ENCODE measurements around the gene ETV4. TPM values are rescaled to one million over a fixed set of nuclear protein-coding genes. Genes with fewer than 3 reads are reported as not detected.
"Not testable (repeated sequence)": the region's sequence is repeated elsewhere in the genome, so short reads cannot be mapped to it uniquely, and the experiment has no call there.

ETV4 gene
- total and polyA plus RNA-seq, 8 donors: 0.58 to 4.4 (median 1.4) TPM; not detected in 2

DNA sequence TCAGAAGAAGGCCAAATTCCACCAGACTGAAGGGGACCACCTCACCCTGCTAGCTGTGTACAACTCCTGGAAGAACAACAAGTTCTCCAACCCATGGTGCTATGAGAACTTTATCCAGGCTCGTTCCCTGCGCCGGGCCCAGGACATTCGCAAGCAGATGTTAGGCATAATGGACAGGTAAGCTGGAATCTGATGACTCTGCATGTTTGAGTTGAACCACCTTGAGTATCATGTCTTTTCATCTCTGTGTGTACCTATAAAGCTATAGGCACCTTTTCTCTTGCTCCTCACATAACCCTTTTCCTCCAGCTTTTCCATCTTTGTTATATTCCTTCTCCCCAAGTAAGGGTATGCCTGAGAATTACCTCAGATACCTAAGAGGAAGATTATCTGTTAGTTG, 24.8 kb downstream of the ETV4 start:
- intact Hi-C loops (cut with DNase I; ENCODE audit: low total_unique reads): no loop called here
- no peak for DNase-seq
- no peak overlapping the region for H3K4me3 ChIP-seq
- TF ChIP-seq POLR2A (IDR thresholded peaks at IDR 0.05) (no peak), POLR2AphosphoS5 (IDR thresholded peaks at IDR 0.05) (no peak), EP300 (IDR thresholded peaks at IDR 0.05) (no peak)
- TF ChIP-seq, protein P1, sequence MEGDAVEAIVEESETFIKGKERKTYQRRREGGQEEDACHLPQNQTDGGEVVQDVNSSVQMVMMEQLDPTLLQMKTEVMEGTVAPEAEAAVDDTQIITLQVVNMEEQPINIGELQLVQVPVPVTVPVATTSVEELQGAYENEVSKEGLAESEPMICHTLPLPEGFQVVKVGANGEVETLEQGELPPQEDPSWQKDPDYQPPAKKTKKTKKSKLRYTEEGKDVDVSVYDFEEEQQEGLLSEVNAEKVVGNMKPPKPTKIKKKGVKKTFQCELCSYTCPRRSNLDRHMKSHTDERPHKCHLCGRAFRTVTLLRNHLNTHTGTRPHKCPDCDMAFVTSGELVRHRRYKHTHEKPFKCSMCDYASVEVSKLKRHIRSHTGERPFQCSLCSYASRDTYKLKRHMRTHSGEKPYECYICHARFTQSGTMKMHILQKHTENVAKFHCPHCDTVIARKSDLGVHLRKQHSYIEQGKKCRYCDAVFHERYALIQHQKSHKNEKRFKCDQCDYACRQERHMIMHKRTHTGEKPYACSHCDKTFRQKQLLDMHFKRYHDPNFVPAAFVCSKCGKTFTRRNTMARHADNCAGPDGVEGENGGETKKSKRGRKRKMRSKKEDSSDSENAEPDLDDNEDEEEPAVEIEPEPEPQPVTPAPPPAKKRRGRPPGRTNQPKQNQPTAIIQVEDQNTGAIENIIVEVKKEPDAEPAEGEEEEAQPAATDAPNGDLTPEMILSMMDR (IDR thresholded peaks at IDR 0.05): no peak
- H3K27ac ChIP-seq: no peak overlapping the region
- 93 to 98% (median 95%) methylated on average over 4 of the region's 4 CpGs for WGBS, 5 donors
- H3K4me1 ChIP-seq: peaks cover 0 to 3% (median 0%) of the 10 kb centered on the region in 4 donors
- no peaks in the 10 kb centered on the region for H3K9me3 ChIP-seq
- H3K36me3 ChIP-seq: peaks cover 68 to 100% (median 100%) of the 10 kb centered on the region in 4 donors
- no peaks in the 10 kb centered on the region for H3K27me3 ChIP-seq

DNA sequence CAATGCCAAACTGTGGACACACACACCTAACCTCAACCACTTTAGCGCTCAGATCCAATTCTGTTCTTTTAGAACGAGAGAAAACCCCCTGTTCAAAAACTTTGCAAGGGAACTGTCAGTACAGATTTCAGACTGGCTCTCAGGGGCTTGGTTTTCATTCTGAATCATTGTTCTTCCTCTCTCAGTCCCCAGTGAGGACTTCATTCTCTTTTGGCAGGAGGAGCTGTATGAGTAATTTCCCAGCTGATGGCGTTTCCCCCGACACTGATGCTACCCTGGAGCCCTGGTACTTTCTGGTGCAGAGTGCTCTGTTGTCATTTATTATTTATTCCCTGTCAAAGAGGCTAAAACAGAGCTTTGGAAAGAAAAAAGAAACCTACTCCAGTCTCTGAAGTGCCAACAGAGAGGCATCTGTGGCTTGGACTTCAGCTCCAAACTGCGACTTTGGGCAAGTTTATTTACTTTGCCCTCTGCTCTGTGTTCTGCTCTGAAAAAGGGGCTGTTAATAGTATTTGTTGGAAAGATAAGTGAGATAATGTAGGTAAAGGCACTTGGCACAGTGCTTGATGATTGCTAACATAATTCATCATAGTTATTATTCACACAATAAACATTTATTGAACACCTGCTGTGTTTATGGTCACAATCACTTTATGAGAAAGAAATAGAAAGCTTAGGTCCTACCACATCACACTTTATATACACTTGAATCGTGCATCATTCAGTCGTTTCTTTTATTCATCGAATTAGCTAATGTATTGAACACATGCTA, 28.3 kb downstream of the ETV4 start:
- TF ChIP-seq POLR2A (IDR thresholded peaks at IDR 0.05) (no peak), POLR2AphosphoS5 (IDR thresholded peaks at IDR 0.05) (no peak), EP300 (IDR thresholded peaks at IDR 0.05) (no peak)
- TF ChIP-seq, protein P1 (IDR thresholded peaks at IDR 0.05): no peak
- no peak overlapping the region for H3K27ac ChIP-seq
- H3K4me3 ChIP-seq: no peak overlapping the region
- intact Hi-C loops (cut with DNase I; ENCODE audit: low total_unique reads): no loop called here
- H3K36me3 ChIP-seq: peaks cover 51 to 100% (median 100%) of the 10 kb centered on the region in 4 donors
- DNase-seq: no peak
- peaks cover 0 to 3% (median 0%) of the 10 kb centered on the region in 4 donors for H3K4me1 ChIP-seq
- WGBS, 5 donors: 40 to 66% (median 53%) methylated on average over 8 of the region's 8 CpGs
- H3K27me3 ChIP-seq: no peaks in the 10 kb centered on the region
- no peaks in the 10 kb centered on the region for H3K9me3 ChIP-seq

DNA sequence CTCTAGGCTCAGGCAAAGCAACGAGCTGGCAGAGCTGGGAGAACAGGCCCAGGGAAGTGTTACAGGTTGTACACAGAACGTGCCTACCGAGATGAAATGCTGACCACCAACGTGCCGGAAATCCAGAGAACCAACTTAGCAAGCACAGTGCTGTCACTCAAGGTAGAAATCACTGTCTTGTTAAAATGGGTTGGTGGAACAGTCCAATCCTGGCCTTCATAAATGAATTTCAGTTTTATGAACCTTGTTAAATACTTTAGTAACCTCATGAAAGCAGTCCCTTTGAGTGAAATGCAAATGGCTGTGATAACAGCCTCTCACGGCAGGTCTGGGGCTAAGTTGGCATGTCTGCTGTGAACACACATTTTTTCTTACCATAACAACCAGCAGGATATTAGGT, 29.0 kb downstream of the ETV4 start:
- intact Hi-C loops (cut with DNase I; ENCODE audit: low total_unique reads): no loop called here
- Histone ChIP-seq H3K4me3 (no peak overlapping the region), H3K4me1 (peaks cover 0 to 3% (median 0%) of the 10 kb centered on the region in 4 donors), H3K27ac (no peak overlapping the region), H3K27me3 (no peaks in the 10 kb centered on the region), H3K9me3 (no peaks in the 10 kb centered on the region), H3K36me3 (peaks cover 48 to 100% (median 100%) of the 10 kb centered on the region in 4 donors)
- TF ChIP-seq POLR2A (IDR thresholded peaks at IDR 0.05) (no peak), EP300 (IDR thresholded peaks at IDR 0.05) (no peak), POLR2AphosphoS5 (IDR thresholded peaks at IDR 0.05) (no peak)
- TF ChIP-seq, protein P1 (IDR thresholded peaks at IDR 0.05): no peak
- 41 to 62% (median 50%) methylated on average over 6 of the region's 6 CpGs for WGBS, 5 donors
- no peak for DNase-seq

DNA sequence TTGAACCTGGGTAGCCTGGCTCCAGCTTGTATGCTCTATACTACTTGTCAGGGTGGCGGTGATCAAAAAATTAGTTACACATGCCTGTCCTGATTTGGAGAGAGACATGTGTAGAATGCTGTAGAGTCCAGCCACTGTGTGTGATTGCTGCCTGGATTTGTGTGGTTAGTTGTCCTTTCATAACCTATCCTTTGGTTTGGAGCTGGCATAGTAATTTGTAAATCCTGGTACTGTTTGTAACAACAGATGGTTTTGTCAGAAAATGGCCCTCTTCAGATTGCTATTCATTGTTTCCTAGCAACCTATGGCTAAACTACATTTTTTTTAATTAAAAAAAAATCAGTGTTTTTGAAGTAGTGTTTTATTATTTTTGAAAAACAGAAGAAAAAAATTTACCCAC, 30.5 kb downstream of the ETV4 start:
- H3K27ac ChIP-seq: no peak overlapping the region
- H3K4me3 ChIP-seq: no peak overlapping the region
- no peak for DNase-seq
- intact Hi-C loops (cut with DNase I; ENCODE audit: low total_unique reads): no loop called here
- H3K36me3 ChIP-seq: peaks cover 36 to 100% (median 99%) of the 10 kb centered on the region in 4 donors
- TF ChIP-seq, protein P1 (IDR thresholded peaks at IDR 0.05): no peak
- no peak for TF ChIP-seq POLR2A (IDR thresholded peaks at IDR 0.05)
- no peak for TF ChIP-seq POLR2AphosphoS5 (IDR thresholded peaks at IDR 0.05)
- no peak for TF ChIP-seq EP300 (IDR thresholded peaks at IDR 0.05)
- H3K9me3 ChIP-seq: no peaks in the 10 kb centered on the region
- H3K4me1 ChIP-seq: peaks cover 0 to 3% (median 0%) of the 10 kb centered on the region in 4 donors
- 86 to 100% (median 100%) methylated on average over 1 of the region's 1 CpG for WGBS, 5 donors
- no peaks in the 10 kb centered on the region for H3K27me3 ChIP-seq

DNA sequence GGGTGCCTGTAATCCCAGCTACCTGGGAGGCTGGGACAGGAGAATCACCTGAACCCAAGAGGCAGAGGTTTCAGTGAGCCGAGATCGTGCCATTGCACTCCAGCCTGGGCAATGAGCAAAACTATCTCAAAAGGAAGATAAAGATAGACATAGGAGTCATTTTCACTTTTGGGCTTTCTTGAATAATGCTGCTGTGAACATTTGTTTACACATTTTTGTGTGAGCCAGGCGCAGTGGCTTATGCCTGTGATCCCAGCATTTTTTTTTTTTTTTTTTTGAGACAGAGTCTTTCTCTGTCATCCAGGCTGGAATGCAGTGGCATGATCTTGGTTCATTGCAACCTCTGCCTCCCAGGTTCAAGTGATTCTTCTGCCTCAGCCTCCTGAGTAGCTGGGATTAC, 34.9 kb downstream of the ETV4 start:
- intact Hi-C loops (cut with DNase I; ENCODE audit: low total_unique reads); DNase-seq: not testable (repeated sequence)
- WGBS, 5 donors: 72 to 94% (median 88%) methylated on average over 3 of the region's 3 CpGs

DNA sequence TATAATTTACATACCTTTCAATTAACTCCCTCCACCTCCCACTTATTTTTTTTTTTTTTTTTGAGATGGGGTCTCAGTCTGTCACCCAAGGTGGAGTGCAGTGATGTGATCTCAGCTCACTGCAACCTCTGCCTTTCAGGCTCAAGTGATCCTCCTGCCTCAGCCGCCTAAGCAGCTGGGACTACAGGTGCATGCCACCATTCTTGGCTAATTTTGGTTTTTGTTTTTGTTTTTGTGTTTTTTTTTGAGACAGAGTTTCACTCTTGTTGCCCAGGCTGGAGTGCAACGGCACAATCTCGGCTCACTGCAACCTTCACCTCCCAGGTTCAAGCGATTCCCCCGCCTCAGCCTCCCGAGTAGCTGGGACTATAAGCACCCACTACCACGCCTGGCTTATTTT, 36.7 kb downstream of the ETV4 start:
- H3K4me1 ChIP-seq; DNase-seq; H3K27ac ChIP-seq; H3K9me3 ChIP-seq; H3K4me3 ChIP-seq; H3K27me3 ChIP-seq; intact Hi-C loops (cut with DNase I; ENCODE audit: low total_unique reads): not testable (repeated sequence)
- peaks cover 69 to 100% (median 99%) of the 10 kb centered on the region in 4 donors for H3K36me3 ChIP-seq
- WGBS, 5 donors: 87 to 96% (median 94%) methylated on average over 7 of the region's 7 CpGs

More for the DNA sequence above, 34.9 kb downstream of the ETV4 start:
- H3K4me3 ChIP-seq, H3K9me3 ChIP-seq, H3K4me1 ChIP-seq, H3K27ac ChIP-seq, H3K27me3 ChIP-seq: not testable (repeated sequence)
- H3K36me3 ChIP-seq: peaks cover 52 to 100% (median 99%) of the 10 kb centered on the region in 4 donors
